GM12892 (cell line): Measurements from ENCODE around the gene IGLON5.

Experiments
- DNase-seq: peaks from one replicate; pipeline ENCODE4 v3.0.0; 2011; ENCODE audit not compliant: insufficient read length
- FAIRE-seq: peaks from 2 replicates; lab custom pipeline; 2011; peaks lifted over from hg19 to GRCh38; lab: Jason Lieb, UNC
- POLR2A ChIP-seq: IDR thresholded peaks from 2 replicates; pipeline ENCODE4 v1.6.1; 2011; ENCODE audit warnings: low read depth, low read length, control low read depth
- POLR2AphosphoS5 ChIP-seq: IDR thresholded peaks from 2 replicates; pipeline ENCODE4 v1.6.1; 2011; ENCODE audit warnings: low read depth, low read length, control low read depth
- TAF1 ChIP-seq: IDR thresholded peaks from 2 replicates; pipeline ENCODE4 v1.6.1; 2011; ENCODE audit warnings: low read depth, mild to moderate bottlenecking, control low read depth, low read length, borderline replicate concordance

The IGLON5 gene

DNA sequence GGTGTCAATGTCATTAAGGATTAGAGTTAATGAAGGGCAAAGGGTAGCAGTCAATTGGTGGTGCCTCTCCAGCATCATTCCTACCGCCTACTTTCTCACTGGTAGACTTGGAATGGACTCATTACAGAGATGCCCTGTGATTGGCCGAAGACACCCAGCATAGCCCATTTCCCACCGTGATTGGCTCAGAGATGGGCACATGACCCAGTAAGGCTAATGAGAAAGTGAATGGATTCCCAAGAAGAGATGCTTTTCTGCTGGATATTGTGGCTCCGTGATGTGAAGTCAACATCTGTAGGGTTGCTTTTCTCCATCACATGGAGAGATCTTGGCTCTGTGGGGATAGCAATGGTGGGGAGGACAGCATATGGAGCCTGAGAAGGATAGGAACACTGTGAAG lies 18.9 kb downstream of the IGLON5 start:
- TF ChIP-seq TAF1: no peak
- TF ChIP-seq POLR2A: no peak
- TF ChIP-seq POLR2AphosphoS5: no peak
- no peak for FAIRE-seq
- DNase-seq: no peak

DNA sequence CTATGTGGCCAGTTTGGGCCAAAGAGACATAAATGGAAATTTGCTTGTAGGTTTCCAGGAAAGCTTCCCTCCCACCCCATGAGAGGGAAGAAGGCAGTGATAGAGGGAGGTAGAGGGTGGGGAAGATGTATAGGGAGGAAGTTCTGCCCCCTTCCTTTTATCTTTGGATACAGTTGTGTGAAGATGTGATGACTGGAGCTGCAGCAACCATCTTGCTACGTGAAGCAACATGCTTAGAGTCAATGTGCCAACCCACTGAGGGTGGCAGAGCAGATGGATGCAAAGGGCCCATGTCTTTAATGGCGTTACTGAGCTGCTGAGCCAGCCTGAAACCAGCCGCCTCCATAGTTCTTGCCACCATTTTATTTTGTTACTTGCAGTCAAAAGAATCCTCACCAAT lies 19.7 kb downstream of the IGLON5 start:
- no peak for FAIRE-seq
- no peak for TF ChIP-seq POLR2AphosphoS5
- TF ChIP-seq POLR2A: no peak
- TF ChIP-seq TAF1: no peak
- no peak for DNase-seq

DNA sequence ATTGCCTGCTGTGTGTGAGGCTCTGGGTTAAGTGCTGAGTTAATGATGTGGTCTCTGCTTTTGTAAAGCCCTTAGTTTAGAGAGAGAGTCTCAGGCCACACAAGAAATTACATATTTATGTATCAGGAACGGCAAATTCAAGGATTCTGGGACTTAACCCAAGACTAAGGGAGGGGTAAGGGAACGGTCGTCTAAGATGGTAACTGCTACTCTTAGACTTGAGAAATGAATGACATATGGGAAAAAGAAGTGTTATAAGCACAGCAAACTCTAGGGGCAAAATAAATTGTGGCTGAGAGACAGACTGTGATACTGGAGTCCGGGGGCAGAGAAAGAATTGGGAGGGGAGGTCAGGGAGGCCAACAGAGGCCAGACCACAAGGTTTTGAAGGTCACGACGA lies 20.3 kb downstream of the IGLON5 start:
- TF ChIP-seq POLR2A (no peak), TAF1 (no peak), POLR2AphosphoS5 (no peak)
- FAIRE-seq (no peak), DNase-seq (no peak)

DNA sequence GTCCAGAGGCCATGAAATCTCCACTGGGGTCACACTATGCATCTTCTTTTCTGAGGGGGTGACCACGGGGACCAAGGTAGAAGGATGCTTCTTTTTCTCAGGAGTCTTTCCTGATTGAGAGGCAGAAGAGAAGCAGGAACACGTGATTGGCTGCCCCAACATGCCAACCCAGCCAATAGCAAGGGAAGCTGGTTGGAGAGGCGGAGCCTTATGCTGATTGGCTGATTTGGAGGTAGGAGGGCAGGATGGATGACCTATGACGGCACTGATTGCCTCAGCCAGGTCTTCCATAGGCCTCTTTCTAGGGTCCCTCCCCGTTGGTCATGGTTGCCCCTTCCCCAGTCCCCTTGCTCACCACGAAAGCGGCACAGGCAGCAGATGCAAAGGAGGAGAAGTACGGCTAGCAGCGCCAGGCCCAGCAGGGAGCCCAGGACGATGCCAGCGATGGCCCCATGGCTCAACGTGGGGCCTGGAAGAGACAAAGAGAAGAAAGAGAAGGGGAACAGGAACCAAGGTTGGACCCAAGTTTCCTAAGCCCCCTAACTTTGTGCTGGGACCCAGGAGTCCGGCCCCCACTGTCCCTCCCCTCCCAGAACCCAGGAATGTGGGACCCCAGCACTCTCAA lies 22.5 kb downstream of the IGLON5 start:
- no peak for FAIRE-seq
- TF ChIP-seq POLR2AphosphoS5 (no peak), POLR2A (no peak), TAF1 (no peak)
- DNase-seq: no peak

DNA sequence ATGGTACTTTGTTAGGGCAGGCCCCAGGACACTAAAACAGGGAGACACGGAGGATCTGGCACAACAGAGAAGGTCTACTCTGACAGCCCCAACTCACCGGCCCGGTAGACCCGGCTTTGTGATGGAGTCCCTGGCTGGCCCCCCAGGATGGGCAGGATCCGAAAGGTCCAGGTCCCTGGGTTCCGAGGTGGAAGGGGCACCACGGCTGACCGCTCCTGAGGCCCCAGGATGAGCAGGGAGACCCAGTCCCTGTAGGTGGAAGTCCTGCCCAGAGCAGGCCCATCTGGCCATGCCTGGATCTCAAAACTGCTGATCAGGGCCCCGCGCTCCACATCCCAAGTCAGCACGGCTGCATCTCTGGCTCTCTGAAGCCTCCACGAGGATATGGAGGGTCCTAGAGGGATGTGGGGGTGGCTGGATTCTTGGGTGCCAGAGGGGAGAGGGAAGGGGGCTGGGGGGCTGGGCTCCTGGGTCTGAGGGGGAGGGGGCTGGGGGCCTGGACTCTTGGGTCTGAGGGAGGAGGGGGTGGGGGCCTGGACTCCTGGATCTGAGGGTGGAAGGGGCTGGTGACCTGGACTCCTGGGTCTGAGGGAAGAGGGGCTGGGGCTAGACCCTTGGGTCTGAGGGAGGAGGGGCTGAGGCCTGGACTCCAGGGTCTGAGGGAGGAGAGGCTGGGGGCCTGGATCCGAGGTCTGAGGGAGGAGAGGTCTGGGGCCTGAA lies 25.9 kb downstream of the IGLON5 start:
- TF ChIP-seq TAF1: no peak
- TF ChIP-seq POLR2A: no peak
- TF ChIP-seq POLR2AphosphoS5: no peak
- FAIRE-seq: no peak
- no peak for DNase-seq

DNA sequence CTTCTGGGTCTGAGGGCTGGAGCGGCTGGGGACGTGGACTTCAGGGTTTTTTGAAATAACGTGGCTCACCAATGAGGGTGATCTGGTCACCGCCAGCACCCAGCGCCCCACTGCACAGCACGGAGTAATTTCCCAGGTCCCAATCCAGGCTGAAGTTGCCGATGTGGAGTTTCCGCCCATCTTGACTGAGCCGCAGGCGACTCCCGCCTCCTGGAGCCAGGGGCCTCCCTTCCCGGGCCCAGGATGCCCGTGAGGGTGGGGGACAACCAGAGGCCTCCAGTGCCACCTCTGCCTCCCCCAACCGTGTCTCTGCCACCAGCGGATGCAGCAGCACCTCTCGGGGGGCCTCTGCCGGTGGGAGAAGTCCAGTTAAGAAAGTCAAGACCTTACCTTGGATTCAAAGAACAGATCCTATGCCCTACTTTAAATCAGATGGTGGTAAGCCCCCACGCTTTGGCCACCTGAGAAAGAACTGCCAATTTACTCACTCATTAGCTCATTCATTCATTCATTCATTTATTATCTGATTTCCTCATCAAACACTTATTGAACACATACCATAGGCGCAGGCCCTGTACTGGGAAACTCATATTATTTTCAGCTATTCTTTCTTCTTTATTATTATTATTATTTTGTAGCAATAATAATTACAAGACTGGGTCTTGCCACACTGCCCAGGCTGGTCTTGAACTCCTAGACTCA lies 26.6 kb downstream of the IGLON5 start:
- no peak for DNase-seq
- TF ChIP-seq POLR2AphosphoS5 (no peak), POLR2A (no peak), TAF1 (no peak)
- FAIRE-seq: no peak

DNA sequence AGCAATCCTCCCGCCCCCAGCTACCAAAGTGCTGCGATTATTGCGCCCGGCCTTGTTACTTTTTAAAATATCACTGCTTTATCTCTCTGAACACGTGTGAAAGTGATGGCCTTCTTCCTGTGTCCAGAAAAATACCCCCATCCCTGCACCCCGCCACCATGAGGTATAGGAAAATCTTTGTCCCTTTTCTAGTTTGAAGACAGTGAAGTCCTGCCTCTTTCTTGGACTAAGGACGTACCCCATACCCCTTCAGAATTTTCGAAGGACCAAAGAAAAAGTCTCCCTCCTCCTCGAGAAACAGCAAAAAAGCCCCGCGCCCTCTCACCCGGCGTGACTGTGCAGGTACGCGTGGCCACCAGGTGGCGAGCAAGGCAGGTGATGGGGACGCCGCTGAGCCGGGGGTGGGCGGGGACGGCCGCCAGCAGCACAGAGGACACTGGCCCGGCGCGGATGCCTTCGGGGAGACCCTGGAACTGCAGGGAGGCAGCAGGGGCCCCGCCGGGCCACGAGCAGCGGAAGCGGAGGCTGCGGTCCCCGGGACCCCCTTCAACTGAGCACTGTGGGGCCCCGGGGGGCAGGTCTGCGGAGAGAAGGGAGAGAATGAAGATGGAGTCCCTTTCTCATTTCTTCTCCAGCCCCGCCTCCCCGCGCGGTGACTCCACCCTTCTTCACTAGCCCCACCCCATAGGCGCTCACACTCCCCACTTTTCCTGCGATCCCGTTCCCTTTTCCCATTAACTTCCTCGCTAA lies 27.3 kb downstream of the IGLON5 start:
- FAIRE-seq: peak; percentile 89
- peak; percentile 92 for DNase-seq
- TF ChIP-seq POLR2A (no peak), TAF1 (no peak)

DNA sequence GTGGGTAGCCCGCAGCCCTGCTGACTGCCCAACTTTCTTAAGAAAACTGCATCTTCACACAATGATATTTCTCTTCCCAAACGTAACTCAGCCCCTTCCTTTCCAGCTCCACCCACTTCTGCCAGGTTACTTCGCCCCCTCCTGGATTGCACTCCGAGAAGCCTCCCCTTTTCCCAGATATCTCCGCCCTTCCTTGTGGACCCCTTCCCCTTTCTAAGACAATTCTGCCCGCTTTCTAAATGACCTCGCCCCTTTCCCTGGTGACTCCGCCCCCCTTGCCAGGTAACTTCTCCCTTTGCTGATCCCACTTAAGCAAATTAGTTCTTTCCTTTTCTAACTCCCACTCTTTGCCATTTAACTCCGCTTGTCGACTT lies 27.9 kb downstream of the IGLON5 start:
- DNase-seq: no peak
- TF ChIP-seq POLR2AphosphoS5: no peak
- TF ChIP-seq POLR2A: no peak
- no peak for TF ChIP-seq TAF1
- FAIRE-seq: no peak

DNA sequence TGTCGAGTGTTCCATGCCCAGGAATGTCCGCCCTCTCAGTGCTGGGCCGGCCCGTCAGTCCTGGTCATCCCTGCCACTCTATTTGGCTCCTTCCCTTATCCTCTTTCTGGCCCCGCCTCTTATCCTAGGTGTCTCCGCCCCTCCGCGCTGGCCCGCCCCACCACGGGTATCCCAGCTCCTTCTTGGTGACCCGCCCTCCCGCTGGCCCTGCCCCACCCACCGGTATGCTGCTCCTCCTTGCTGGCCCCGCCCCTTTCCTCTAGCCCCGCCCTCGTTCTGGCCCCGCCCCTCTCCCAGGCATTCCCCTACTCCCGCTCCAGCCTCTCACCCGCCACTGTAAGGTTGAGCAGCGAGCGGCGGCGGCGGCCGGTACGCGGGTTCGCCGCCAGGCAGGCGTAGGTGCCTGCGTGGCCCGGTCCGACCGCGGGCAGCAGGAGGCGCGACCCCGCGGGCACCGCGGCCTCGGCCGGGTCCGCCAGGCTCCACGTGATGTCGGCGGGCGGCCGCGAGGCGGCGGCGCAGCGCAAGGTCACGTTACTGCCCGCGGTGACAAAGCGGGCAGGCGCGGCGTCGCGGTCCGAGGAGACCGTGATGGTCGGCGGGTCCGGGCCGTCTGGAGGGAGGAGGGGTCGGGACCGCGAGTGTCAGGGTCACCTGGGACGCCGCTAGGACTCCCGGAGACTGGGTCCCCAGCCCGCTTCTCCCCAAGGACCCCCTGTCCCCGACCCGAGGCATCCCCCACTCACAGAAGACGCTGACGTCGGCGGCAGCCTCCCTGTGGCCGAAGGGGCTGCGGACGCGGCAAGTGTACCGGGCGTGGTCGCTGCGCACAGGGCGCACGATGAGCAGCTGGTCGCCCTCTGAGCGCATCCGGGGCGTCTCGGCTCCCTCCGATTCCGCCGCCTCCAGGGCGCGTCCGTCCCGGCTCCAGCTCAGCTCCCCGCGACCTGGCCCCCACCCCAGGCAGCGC lies 28.5 kb downstream of the IGLON5 start:
- FAIRE-seq (peak; percentile 84), DNase-seq (peak; percentile 92)
- peak; percentile 55; the same call in 1 of the 2 replicates for TF ChIP-seq POLR2A
- no peak for TF ChIP-seq TAF1

DNA sequence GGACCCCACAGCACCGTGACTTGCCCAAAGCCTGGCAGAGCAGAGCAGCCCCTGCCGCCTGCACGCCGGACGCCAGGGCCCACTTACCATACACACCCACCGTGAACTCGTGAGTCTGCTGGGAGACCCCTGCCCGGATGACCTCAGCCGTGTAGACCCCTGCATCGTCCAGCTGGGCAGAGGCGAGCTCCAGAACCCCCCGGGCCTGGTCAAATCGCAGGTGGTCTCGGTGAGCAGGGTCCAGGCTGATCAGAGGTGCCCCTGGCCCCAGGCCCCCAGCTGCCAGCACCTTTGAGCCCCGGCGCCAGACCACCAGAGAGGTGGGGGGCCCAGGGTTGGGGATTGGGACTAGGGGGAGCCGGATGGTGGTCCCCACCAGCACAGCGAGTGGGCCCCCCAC lies 29.6 kb downstream of the IGLON5 start:
- FAIRE-seq: no peak
- DNase-seq: no peak
- TF ChIP-seq POLR2AphosphoS5 (no peak), TAF1 (no peak), POLR2A (no peak)

DNA sequence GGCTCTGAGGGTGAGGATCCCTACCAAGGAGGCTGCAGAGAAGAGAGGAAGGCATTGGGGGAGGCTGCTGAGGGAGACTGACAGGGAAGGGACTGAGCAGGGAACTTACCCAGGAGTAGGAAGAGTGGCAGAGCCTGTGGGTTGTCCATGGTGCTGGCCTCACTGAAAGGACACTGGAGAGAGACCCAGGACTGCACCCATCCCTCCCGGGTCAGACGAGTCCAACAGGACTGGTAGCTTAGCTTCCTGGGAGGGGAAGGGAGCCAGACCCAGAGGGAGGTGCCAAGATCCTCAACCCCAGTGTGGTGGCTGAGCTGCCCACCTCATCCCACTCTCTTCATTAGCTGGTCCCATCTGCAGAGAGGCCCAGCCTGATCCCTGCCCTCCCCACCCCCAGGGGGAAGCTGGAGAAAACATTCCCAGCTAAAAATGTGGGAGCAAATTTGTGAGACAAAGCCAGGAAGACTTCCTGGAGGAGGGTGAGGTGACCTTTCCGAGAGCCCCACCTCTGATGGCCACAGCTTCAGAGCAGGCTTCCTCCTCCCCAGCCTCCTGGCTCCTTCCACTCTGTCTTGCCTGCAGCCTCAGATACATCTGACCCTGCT lies 30.6 kb downstream of the IGLON5 start, which contains the start of gene VSIG10L:
Gene VSIG10L, minus strand, starts transcription at position 164 of the 605 bp plus-strand sequence. Its CDS starts 15 bp downstream, at position 149.
- no peak for DNase-seq
- no peak for FAIRE-seq
- TF ChIP-seq POLR2A: no peak
- no peak for TF ChIP-seq TAF1
